Neuron (in vitro differentiated cells): Measurements from ENCODE around the gene SRRD.
"Not testable (repeated sequence)": the region's sequence is repeated elsewhere in the genome, so short reads cannot be mapped to it uniquely, and the experiment has no call there.

Experiments used
- H2AFZ ChIP-seq: one replicate; pipeline ENCODE4 v1.6.1; 2013; ENCODE audit warnings: low read depth, mild to moderate bottlenecking, inconsistent platforms, low read length, moderate library complexity
- H3K27me3 ChIP-seq: one replicate; pipeline ENCODE4 v1.6.1; 2013; ENCODE audit warnings: low read length; ENCODE audit not compliant: insufficient read depth
- H3K36me3 ChIP-seq: one replicate; pipeline ENCODE4 v1.6.1; 2013; ENCODE audit warnings: low read length; ENCODE audit not compliant: insufficient read depth
- H3K4me1 ChIP-seq: one replicate; pipeline ENCODE4 v1.6.1; 2013; ENCODE audit warnings: low read length; ENCODE audit not compliant: insufficient read depth
- H3K4me3 ChIP-seq: 2 replicates; pipeline ENCODE4 v1.5.1; 2013; ENCODE audit warnings: mild to moderate bottlenecking, low read length, moderate library complexity
- H3K9me3 ChIP-seq: one replicate; pipeline ENCODE4 v1.6.1; 2013; ENCODE audit warnings: low read length

The SRRD gene

GRCh38 chr22:26527167-26527566 is 43.5 kb downstream of the SRRD start:
- Histone ChIP-seq H3K36me3 (peaks cover 38% of the 10 kb centered on the region), H3K4me1 (no peaks in the 10 kb centered on the region), H3K9me3 (no peaks in the 10 kb centered on the region), H3K27me3 (no peaks in the 10 kb centered on the region), H3K4me3 (no peak overlapping the region), H2AFZ (no peak overlapping the region)

DNA sequence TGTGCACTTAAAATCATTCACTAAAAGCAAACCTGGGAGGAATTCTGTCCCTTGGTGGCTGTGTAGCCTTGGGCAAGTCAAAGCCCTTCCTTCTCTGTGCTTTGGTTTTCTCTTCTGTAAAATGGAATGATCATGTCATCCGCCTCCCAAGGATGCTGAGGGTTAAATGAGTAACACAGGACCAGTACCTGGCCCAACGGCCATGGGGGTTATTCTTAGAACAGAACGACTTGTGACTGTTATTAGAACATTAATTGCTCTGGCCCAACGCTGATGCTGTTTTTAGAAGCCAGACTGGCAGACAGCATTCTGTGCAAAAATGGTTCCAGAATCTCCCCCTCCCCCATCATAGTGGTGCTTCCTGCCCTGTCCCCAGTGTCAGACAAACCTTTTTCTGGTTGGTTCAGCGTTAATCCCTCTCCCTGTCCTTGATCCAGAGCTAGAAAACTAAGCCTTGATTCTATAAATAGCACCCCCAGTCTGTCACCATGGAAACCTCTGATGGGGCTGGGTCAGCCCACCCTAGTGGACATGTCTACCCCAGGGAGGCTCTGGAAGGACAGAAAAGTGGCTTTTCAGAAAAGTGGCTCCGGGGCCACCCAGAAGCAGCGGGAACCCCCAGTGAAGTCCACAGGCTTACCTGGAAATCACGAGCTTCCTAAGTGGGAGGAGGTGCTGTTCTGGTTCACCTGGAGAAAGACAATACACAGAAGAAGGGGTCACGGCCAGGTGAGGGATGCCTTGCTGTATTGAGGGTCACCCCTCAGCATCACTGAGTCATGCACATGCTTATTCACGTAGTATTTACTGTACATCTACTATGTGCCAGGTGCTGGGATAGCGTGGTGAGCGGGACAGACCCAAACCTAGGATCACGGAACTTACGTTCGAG is 44.1 kb downstream of the SRRD start:
- no peaks in the 10 kb centered on the region for H3K27me3 ChIP-seq
- H3K4me3 ChIP-seq, result no peak overlapping the region
- no peaks in the 10 kb centered on the region for H3K9me3 ChIP-seq
- H2AFZ ChIP-seq, result no peak overlapping the region
- no peaks in the 10 kb centered on the region for H3K4me1 ChIP-seq
- peaks cover 38% of the 10 kb centered on the region for H3K36me3 ChIP-seq

DNA sequence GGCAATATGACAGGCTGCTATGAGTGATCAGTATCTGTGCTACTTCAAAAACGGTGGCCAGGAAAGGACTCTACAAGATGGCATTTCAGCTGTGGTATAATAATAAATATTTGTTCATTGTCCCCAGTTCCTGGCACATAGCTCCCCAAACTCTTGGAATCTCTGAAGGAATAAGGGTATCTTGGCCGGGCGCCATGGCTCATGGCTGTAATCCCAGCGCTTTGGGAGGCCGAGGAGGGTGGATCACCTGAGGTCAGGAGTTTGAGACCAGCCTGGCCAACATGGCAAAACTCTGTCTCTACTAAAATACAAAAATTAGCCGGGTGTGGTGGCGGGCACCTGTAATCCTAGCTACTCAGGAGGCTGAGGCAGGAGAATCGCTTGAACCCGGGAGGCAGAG is 44.8 kb downstream of the SRRD start:
- not testable (repeated sequence) for H3K4me1 ChIP-seq, H3K9me3 ChIP-seq, H2AFZ ChIP-seq, H3K4me3 ChIP-seq, H3K27me3 ChIP-seq
- H3K36me3 ChIP-seq, result peaks cover 38% of the 10 kb centered on the region

GRCh38 chr22:26529345-26529744 is 45.7 kb downstream of the SRRD start:
- Histone ChIP-seq H3K4me1 (no peaks in the 10 kb centered on the region), H3K27me3 (no peaks in the 10 kb centered on the region), H3K9me3 (no peaks in the 10 kb centered on the region), H2AFZ (no peak overlapping the region), H3K36me3 (peaks cover 41% of the 10 kb centered on the region), H3K4me3 (no peak overlapping the region)

- H3K9me3 ChIP-seq, result no peaks in the 10 kb centered on the region
- peaks cover 29% of the 10 kb centered on the region for H3K36me3 ChIP-seq
Measured at GRCh38 chr22:26534171-26534855, 50.6 kb downstream of the SRRD start.

GRCh38 chr22:26534874-26535602 is 51.4 kb downstream of the SRRD start:
- no peak overlapping the region for H3K4me3 ChIP-seq
- no peaks in the 10 kb centered on the region for H3K9me3 ChIP-seq
- H3K36me3 ChIP-seq, result peaks cover 31% of the 10 kb centered on the region
- no peak overlapping the region for H2AFZ ChIP-seq
- no peaks in the 10 kb centered on the region for H3K27me3 ChIP-seq
- no peaks in the 10 kb centered on the region for H3K4me1 ChIP-seq

More at GRCh38 chr22:26534171-26534855, 50.6 kb downstream of the SRRD start:
- Histone ChIP-seq H3K4me3 (no peak overlapping the region), H2AFZ (no peak overlapping the region), H3K4me1 (no peaks in the 10 kb centered on the region), H3K27me3 (no peaks in the 10 kb centered on the region)

- Histone ChIP-seq H3K9me3 (no peaks in the 10 kb centered on the region), H3K36me3 (peaks cover 32% of the 10 kb centered on the region), H3K4me3 (no peak overlapping the region)
Measured at GRCh38 chr22:26535603-26535908, 51.9 kb downstream of the SRRD start.

GRCh38 chr22:26536056-26536761 is 52.5 kb downstream of the SRRD start:
- Histone ChIP-seq H3K27me3 (no peaks in the 10 kb centered on the region), H2AFZ (no peak overlapping the region), H3K4me3 (no peak overlapping the region), H3K9me3 (no peaks in the 10 kb centered on the region), H3K4me1 (no peaks in the 10 kb centered on the region), H3K36me3 (peaks cover 34% of the 10 kb centered on the region)

More at GRCh38 chr22:26535603-26535908, 51.9 kb downstream of the SRRD start:
- H3K27me3 ChIP-seq, result no peaks in the 10 kb centered on the region
- H3K4me1 ChIP-seq, result no peaks in the 10 kb centered on the region
- H2AFZ ChIP-seq, result no peak overlapping the region

GRCh38 chr22:26536762-26537134 is 53.1 kb downstream of the SRRD start:
- H3K4me3 ChIP-seq, result no peak overlapping the region
- peaks cover 32% of the 10 kb centered on the region for H3K36me3 ChIP-seq
- H3K9me3 ChIP-seq, result no peaks in the 10 kb centered on the region
- H3K27me3 ChIP-seq, result no peaks in the 10 kb centered on the region
- no peaks in the 10 kb centered on the region for H3K4me1 ChIP-seq
- no peak overlapping the region for H2AFZ ChIP-seq

GRCh38 chr22:26540119-26540518 is 56.4 kb downstream of the SRRD start:
- H3K36me3 ChIP-seq, result peaks cover 28% of the 10 kb centered on the region
- H3K9me3 ChIP-seq, result no peaks in the 10 kb centered on the region
- no peak overlapping the region for H3K4me3 ChIP-seq
- no peaks in the 10 kb centered on the region for H3K27me3 ChIP-seq
- H2AFZ ChIP-seq, result no peak overlapping the region
- H3K4me1 ChIP-seq, result no peaks in the 10 kb centered on the region

GRCh38 chr22:26541167-26541819 is 57.6 kb downstream of the SRRD start:
- H3K9me3 ChIP-seq, result no peaks in the 10 kb centered on the region
- peaks cover 23% of the 10 kb centered on the region for H3K36me3 ChIP-seq

GRCh38 chr22:26542831-26543230 is 59.2 kb downstream of the SRRD start:
- Histone ChIP-seq H3K4me1 (no peaks in the 10 kb centered on the region), H3K9me3 (no peaks in the 10 kb centered on the region), H3K27me3 (no peaks in the 10 kb centered on the region), H3K4me3 (no peak overlapping the region), H2AFZ (no peak overlapping the region), H3K36me3 (peaks cover 18% of the 10 kb centered on the region)

More at GRCh38 chr22:26541167-26541819, 57.6 kb downstream of the SRRD start:
- no peak overlapping the region for H3K4me3 ChIP-seq
- H3K27me3 ChIP-seq, result no peaks in the 10 kb centered on the region
- no peak overlapping the region for H2AFZ ChIP-seq
- H3K4me1 ChIP-seq, result no peaks in the 10 kb centered on the region
